HG02610 (cell line): ENCODE data around the gene IRX1.

Experiments
- ATAC-seq: cut with Tn5 transposase; IDR thresholded peaks from one replicate; pipeline ENCODE4 v1.9.1; 2021; ENCODE audit warnings: mild to moderate bottlenecking, moderate library complexity; ENCODE audit not compliant: unreplicated experiment

IRX1 gene

GRCh38 chr5:3595006-3595961 is at the start of gene IRX1:
IRX1 (plus strand) TSS chr5:3595832; CDS start chr5:3596106, 274 bp downstream.
- ATAC-seq: no peak

GRCh38 chr5:3546028-3546427 is 49.6 kb upstream of the IRX1 start:
- ATAC-seq: no peak

GRCh38 chr5:3564116-3564515 is 31.5 kb upstream of the IRX1 start:
- no peak for ATAC-seq

GRCh38 chr5:3564827-3565518 is 30.7 kb upstream of the IRX1 start:
- no peak for ATAC-seq

GRCh38 chr5:3584724-3585531 is 10.7 kb upstream of the IRX1 start:
- ATAC-seq: no peak

- ATAC-seq: no peak
These were observed 5.3 kb upstream of the IRX1 start for GRCh38 chr5:3590161-3590966.

GRCh38 chr5:3590967-3591900 is 4.4 kb upstream of the IRX1 start:
- ATAC-seq: no peak

- no peak for ATAC-seq
These were observed 3.3 kb upstream of the IRX1 start for GRCh38 chr5:3592298-3592697.

- no peak for ATAC-seq
These were observed 1.7 kb upstream of the IRX1 start for GRCh38 chr5:3593771-3594509.

- ATAC-seq: no peak
These were observed 1.1 kb upstream of the IRX1 start for GRCh38 chr5:3594510-3595005.

- no peak for ATAC-seq
These were observed 711 bp downstream of the IRX1 start for GRCh38 chr5:3596261-3596825.

GRCh38 chr5:3596857-3597166 is 1.2 kb downstream of the IRX1 start:
- no peak for ATAC-seq

GRCh38 chr5:3597167-3598007 is 1.8 kb downstream of the IRX1 start:
- ATAC-seq: no peak

- no peak for ATAC-seq
These were observed 2.6 kb downstream of the IRX1 start for GRCh38 chr5:3598207-3598606.

GRCh38 chr5:3598769-3599211 is 3.2 kb downstream of the IRX1 start:
- ATAC-seq: no peak

GRCh38 chr5:3599226-3600105 is 3.8 kb downstream of the IRX1 start:
- ATAC-seq: no peak
